Measurements from ENCODE around the gene BCOR. TPM values are rescaled to one million over a fixed set of nuclear protein-coding genes. Genes with fewer than 3 reads are reported as not detected.

The BCOR gene
- total RNA-seq, 1 donor from 2014 or later, result 15.1 TPM

DNA sequence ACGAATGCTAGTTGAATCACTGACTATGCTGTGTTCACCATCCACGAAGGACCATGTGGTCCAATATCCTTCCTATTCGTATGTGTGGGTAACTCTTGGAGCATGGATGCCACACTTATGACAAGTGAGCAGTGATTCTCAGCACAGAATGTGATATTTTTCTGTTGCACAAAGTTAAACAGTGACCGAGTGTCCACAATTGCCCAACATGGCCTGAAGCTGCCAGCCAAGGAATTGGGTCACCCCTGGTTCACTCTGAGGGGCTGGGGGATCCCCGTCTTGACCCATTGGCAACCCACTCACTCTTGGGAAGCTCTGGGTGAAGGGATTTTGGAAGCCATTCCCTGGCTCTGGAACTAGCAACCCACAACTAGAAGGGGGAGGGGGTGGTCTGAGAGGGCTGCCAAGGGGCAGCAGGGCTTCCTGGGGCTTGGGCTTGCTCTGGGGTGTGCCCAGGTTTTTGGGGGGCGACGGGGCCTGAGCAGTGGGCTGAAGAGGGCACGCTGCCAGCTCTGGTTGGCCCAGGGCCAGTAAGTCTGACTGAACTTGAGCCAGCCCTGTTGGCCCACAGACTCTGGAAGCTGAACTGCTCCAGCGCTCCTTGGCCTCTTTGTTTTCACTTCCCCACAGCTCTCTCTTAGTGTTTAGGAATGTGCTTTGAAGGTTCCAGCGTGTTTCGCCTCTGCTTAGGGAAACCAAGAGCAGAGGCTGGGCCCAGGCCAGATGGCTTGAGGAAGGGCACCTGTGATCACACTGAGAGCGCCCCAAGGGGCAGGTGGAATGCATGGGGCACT, 43.1 kb upstream of the BCOR start:
- intact Hi-C loops (cut with micrococcal nuclease), result loop anchor here (10.0 kb wide), 1 partner anchor 46 kb away; the partner anchor contains the start of gene BCOR
- no peak for DNase-seq
- TF ChIP-seq, protein P1, sequence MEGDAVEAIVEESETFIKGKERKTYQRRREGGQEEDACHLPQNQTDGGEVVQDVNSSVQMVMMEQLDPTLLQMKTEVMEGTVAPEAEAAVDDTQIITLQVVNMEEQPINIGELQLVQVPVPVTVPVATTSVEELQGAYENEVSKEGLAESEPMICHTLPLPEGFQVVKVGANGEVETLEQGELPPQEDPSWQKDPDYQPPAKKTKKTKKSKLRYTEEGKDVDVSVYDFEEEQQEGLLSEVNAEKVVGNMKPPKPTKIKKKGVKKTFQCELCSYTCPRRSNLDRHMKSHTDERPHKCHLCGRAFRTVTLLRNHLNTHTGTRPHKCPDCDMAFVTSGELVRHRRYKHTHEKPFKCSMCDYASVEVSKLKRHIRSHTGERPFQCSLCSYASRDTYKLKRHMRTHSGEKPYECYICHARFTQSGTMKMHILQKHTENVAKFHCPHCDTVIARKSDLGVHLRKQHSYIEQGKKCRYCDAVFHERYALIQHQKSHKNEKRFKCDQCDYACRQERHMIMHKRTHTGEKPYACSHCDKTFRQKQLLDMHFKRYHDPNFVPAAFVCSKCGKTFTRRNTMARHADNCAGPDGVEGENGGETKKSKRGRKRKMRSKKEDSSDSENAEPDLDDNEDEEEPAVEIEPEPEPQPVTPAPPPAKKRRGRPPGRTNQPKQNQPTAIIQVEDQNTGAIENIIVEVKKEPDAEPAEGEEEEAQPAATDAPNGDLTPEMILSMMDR (IDR thresholded peaks at IDR 0.05; ENCODE audit: borderline replicate concordance), result no peak
- no peaks in the 10 kb centered on the region for H3K36me3 ChIP-seq
- H3K27ac ChIP-seq (replicated peaks), result peak overlapping the region; percentile 36
- peaks cover 19% of the 10 kb centered on the region for H3K4me1 ChIP-seq
- H3K4me3 ChIP-seq, result no peak overlapping the region
- H3K9me3 ChIP-seq (replicated peaks), result no peaks in the 10 kb centered on the region
- H3K27me3 ChIP-seq (ENCODE audit: low read depth), result no peaks in the 10 kb centered on the region

DNA sequence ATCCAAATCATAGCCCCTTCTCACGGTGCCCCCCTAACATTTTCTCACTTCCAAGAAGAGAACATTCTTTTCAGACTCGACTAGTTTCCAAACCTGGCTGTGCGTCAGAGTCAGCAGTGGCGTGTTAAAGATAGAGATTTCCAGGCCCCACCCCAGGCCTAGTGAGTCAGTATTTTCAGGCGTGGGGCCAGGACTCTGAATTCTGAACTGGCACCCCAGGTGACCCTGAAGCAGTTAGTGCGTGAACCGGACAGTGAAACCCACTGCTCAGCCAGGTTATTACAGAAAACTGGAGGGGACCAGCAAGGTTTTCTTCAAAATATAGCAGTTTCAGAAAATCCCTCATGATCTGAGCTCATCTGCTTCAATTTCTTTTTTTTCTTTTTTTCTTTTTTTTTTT, 35.0 kb upstream of the BCOR start:
- TF ChIP-seq, protein P1 (IDR thresholded peaks at IDR 0.05; ENCODE audit: borderline replicate concordance), result no peak
- peak; percentile 59 for DNase-seq
- intact Hi-C loops (cut with micrococcal nuclease), result no loop called here

DNA sequence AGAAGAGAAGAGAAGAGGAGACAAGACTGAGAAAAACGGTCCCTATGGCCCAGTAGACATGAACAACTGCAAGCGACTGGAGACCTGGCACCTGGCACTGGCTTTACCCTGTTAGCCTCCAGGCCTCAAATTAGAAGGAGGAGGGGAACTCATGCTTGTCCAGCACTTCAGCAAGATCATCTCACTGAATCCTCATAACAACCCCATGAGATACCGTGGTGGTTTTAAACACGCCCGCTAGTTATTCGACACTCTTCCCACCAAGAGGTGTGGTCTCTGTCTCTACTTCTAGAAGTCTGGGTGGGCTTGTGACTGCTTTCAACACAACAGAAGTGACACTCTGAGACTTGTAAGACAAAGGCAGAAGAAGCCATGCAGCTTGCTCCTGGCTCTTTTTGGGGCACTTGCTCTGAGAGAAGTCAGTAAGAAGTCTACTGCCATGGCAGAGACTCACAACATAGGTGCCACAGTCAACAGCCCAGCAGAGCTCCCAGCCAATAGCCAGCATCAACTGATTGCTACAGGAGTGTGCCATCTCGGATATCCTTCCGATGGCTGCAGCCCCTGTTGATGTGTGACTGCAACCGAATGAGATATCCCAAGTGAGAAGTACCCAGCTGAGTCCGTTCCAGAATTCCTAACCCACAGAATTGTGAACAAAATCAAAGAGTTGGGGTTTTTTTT, 34.0 kb upstream of the BCOR start:
- intact Hi-C loops (cut with micrococcal nuclease), result no loop called here
- H3K36me3 ChIP-seq, result no peaks in the 10 kb centered on the region
- peak overlapping the region; percentile 77 for H3K27ac ChIP-seq (replicated peaks)
- TF ChIP-seq, protein P1 (IDR thresholded peaks at IDR 0.05; ENCODE audit: borderline replicate concordance), result no peak
- H3K9me3 ChIP-seq (replicated peaks), result no peaks in the 10 kb centered on the region
- H3K4me1 ChIP-seq, result peaks cover 14% of the 10 kb centered on the region
- H3K4me3 ChIP-seq, result no peak overlapping the region
- DNase-seq, result no peak
- no peaks in the 10 kb centered on the region for H3K27me3 ChIP-seq (ENCODE audit: low read depth)

More for the DNA sequence above, 35.0 kb upstream of the BCOR start:
- H3K4me3 ChIP-seq, result no peak overlapping the region
- peak overlapping the region; percentile 77 for H3K27ac ChIP-seq (replicated peaks)
- no peaks in the 10 kb centered on the region for H3K9me3 ChIP-seq (replicated peaks)
- H3K36me3 ChIP-seq, result no peaks in the 10 kb centered on the region
- H3K27me3 ChIP-seq (ENCODE audit: low read depth), result no peaks in the 10 kb centered on the region
- H3K4me1 ChIP-seq, result peaks cover 14% of the 10 kb centered on the region

DNA sequence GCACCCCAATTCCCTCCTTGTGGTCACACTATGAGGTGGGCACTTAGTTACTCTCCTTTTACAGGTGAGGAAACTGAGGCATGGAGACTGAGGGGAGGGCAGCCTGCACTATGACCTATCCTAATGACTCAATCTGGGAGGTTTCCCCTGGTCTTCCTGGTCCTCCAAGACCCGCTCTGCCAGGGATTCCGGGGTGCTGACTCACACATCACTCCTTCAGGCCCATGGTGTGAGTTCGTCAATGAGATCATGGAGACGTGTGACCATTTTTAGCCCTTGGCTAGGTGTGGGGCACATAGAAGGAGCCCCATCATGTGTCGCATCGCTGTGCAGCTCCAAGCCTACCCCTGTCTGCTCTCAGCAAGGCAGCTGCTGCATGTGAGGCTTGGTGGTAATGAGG, 32.4 kb upstream of the BCOR start:
- no peaks in the 10 kb centered on the region for H3K36me3 ChIP-seq
- H3K4me1 ChIP-seq, result peaks cover 14% of the 10 kb centered on the region
- intact Hi-C loops (cut with micrococcal nuclease), result no loop called here
- H3K4me3 ChIP-seq, result no peak overlapping the region
- no peaks in the 10 kb centered on the region for H3K27me3 ChIP-seq (ENCODE audit: low read depth)
- DNase-seq, result no peak
- no peak overlapping the region for H3K27ac ChIP-seq (replicated peaks)
- TF ChIP-seq, protein P1 (IDR thresholded peaks at IDR 0.05; ENCODE audit: borderline replicate concordance), result no peak
- H3K9me3 ChIP-seq (replicated peaks), result no peaks in the 10 kb centered on the region

DNA sequence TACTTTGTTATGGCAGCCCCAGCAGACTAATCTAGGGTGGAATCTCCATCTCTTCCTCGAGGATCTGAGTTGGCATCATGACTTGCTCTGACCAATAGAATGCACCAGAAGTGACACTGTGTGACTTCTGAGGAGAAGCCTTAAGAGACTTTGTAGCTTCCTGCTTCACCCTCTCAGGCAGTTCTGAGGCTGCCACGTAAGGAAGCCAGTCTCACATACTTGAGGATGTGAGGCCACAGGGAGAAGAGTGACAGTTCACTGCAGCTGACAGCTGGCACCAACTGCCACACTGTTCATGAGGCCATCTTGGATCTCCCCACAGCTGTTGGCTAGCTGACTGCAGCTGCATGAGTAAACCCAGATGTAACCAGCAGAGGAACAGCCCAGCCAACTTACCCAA, 29.3 kb upstream of the BCOR start:
- Histone ChIP-seq H3K4me3 (no peak overlapping the region), H3K4me1 (peaks cover 4% of the 10 kb centered on the region), H3K27me3 (ENCODE audit: low read depth) (no peaks in the 10 kb centered on the region), H3K27ac (replicated peaks) (no peak overlapping the region), H3K36me3 (no peaks in the 10 kb centered on the region), H3K9me3 (replicated peaks) (no peaks in the 10 kb centered on the region)
- DNase-seq, result no peak
- TF ChIP-seq, protein P1 (IDR thresholded peaks at IDR 0.05; ENCODE audit: borderline replicate concordance), result no peak
- intact Hi-C loops (cut with micrococcal nuclease), result no loop called here

Measured in left ventricle myocardium inferior (tissue), 1 donor.